ENCODE results near the gene SLC6A8. TPM values are rescaled to one million over a fixed set of nuclear protein-coding genes. Genes with fewer than 3 reads are reported as not detected.
"Not testable (repeated sequence)": the region's sequence is repeated elsewhere in the genome, so short reads cannot be mapped to it uniquely, and the experiment has no call there.

SLC6A8 gene
- total RNA-seq, 1 experiment from 2014 or later = 29.4 TPM

DNA sequence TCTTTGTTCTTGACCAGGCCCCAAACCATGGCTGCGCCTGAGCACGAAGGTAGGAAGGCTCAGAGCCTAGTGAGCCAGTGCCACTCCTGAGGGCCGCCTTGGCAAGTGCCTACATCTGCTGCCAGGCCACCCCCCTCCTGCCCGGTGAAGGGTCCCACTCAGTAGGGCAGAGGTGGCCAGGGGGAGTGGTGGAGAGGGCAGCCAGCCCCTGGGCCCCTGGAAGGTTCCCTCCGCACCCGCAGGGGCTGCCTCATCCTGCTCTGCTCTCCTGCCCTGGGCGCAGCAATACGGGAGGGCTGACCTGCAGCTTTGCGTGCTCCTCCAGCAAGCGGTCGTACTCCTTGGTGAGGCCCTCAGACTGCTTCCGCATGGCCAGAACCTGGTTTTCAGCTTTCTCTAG is 14.0 kb downstream of the SLC6A8 start:
- DNase-seq = no peak
- H3K36me3 ChIP-seq (replicated peaks; ENCODE audit: control insufficient read depth, insufficient read depth, low read length) = no peaks in the 10 kb centered on the region; the same call in 1 of the 2 replicates
- no peaks in the 10 kb centered on the region for H3K27me3 ChIP-seq (ENCODE audit: control insufficient read depth, insufficient read depth, low read length)
- H3K4me3 ChIP-seq (ENCODE audit: insufficient read depth, low read depth, low read length) = no peak overlapping the region

GRCh38 chrX:153702336-153703035 is 14.8 kb downstream of the SLC6A8 start:
- Histone ChIP-seq H3K4me3 (ENCODE audit: insufficient read depth, low read depth, low read length) (no peak overlapping the region), H3K27me3 (ENCODE audit: control insufficient read depth, insufficient read depth, low read length) (no peaks in the 10 kb centered on the region), H3K36me3 (replicated peaks; ENCODE audit: control insufficient read depth, insufficient read depth, low read length) (no peaks in the 10 kb centered on the region; the same call in 1 of the 2 replicates)
- no peak for DNase-seq

GRCh38 chrX:153703036-153703370 is 15.3 kb downstream of the SLC6A8 start:
- Histone ChIP-seq H3K27me3 (ENCODE audit: control insufficient read depth, insufficient read depth, low read length) (no peaks in the 10 kb centered on the region), H3K36me3 (replicated peaks; ENCODE audit: control insufficient read depth, insufficient read depth, low read length) (no peaks in the 10 kb centered on the region; the same call in 1 of the 2 replicates), H3K4me3 (ENCODE audit: insufficient read depth, low read depth, low read length) (no peak overlapping the region)
- no peak for DNase-seq

GRCh38 chrX:153704021-153704526 is 16.3 kb downstream of the SLC6A8 start:
- no peak overlapping the region for H3K4me3 ChIP-seq (ENCODE audit: insufficient read depth, low read depth, low read length)

DNA sequence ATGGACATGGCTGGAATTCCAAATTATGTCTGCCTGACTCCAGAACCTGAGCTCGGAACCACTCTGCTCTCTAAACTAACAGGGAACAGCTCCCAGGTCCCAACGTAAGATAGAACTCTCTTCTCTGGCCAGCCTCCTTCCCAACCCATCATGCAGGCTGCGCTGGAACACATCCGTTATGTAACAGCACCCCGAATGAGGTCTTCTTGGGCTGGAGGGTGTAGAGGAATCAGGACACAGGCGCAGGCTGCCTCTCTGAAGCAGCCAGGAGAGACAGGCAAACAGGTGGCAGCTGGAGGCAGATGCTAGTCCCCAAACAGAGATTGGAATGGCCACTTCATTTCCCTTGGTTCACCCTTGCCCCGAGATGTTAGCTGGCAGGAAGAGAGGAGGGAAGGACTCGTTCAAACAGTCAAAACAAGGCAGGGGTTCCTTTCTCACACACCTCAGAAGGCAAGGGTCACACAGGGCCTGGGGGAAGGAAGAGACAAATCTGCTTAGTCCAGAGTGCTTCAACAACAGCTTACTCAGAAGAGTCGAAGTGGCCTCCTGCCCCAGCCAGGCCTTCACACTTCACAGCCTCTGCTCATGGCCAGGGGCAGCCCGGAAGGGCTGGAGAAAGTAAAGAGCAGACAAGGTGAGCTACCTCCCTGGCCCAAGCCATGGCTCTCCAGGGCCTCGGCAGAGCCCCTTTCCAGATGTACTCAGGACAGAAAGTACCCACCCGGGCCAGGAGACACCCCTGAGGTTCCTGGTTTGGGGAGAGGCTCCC is 17.1 kb downstream of the SLC6A8 start:
- DNase-seq; H3K36me3 ChIP-seq (replicated peaks; ENCODE audit: control insufficient read depth, insufficient read depth, low read length); H3K27me3 ChIP-seq (ENCODE audit: control insufficient read depth, insufficient read depth, low read length); H3K4me3 ChIP-seq (ENCODE audit: insufficient read depth, low read depth, low read length): not testable (repeated sequence)

More at GRCh38 chrX:153704021-153704526, 16.3 kb downstream of the SLC6A8 start:
- DNase-seq = no peak
- Histone ChIP-seq H3K27me3 (ENCODE audit: control insufficient read depth, insufficient read depth, low read length) (no peaks in the 10 kb centered on the region), H3K36me3 (replicated peaks; ENCODE audit: control insufficient read depth, insufficient read depth, low read length) (no peaks in the 10 kb centered on the region; the same call in 1 of the 2 replicates)

DNA sequence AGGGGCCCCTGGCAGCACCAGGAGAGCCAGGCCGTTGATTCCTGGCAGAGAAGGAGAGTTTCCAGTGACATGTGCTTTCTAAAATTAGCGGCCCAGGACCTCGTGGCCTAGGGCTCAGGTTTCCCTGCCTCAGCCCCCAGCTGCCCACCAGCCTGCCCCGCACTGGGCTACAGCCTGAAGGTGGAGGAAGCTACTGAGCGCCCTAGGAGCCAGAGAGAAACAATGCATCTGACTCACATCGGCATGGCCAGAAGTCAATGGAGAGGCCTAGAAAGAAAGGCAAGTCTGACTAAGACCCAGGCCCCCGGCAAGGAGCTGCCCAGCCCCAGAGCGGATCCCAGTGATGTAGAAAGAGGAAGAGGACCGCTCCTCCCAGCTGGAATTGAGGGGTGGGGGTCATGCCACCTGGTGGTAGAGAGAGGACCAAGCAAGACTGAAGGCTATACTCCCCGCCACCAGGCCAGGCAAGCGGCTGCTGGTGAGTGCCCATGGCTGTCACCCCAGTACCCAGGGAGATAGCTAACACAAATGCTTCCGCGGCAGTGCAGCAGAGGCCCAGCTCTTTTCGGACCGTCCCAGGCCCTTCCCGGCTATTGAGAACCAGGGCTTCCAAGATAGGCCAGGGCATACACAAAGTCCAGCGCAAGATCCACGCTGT is 17.8 kb downstream of the SLC6A8 start:
- peak; percentile 71 for DNase-seq
- not testable (repeated sequence) for H3K27me3 ChIP-seq (ENCODE audit: control insufficient read depth, insufficient read depth, low read length); H3K36me3 ChIP-seq (replicated peaks; ENCODE audit: control insufficient read depth, insufficient read depth, low read length); H3K4me3 ChIP-seq (ENCODE audit: insufficient read depth, low read depth, low read length)

DNA sequence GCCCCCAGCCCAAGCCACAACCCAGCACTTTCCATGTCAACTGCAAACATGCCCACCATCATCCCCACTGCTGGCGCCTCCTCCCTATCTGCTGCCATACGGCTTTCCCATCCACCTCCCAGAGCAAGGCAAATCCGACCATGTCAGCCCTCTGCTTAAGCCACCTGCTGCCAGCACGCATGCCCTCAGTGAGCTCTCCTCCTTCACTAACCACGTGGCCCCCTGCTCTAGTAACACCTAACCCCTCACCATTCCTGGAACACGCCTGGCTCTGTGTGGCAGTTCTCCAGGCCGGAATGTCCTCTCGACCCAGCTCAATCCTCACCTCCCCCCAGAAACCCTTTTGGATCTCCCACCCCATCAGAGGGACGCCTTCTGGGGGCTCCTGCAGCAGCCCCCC is 19.1 kb downstream of the SLC6A8 start:
- H3K27me3 ChIP-seq (ENCODE audit: control insufficient read depth, insufficient read depth, low read length) = no peaks in the 10 kb centered on the region
- no peak overlapping the region for H3K4me3 ChIP-seq (ENCODE audit: insufficient read depth, low read depth, low read length)
- no peaks in the 10 kb centered on the region; the same call in 1 of the 2 replicates for H3K36me3 ChIP-seq (replicated peaks; ENCODE audit: control insufficient read depth, insufficient read depth, low read length)
- no peak for DNase-seq

DNA sequence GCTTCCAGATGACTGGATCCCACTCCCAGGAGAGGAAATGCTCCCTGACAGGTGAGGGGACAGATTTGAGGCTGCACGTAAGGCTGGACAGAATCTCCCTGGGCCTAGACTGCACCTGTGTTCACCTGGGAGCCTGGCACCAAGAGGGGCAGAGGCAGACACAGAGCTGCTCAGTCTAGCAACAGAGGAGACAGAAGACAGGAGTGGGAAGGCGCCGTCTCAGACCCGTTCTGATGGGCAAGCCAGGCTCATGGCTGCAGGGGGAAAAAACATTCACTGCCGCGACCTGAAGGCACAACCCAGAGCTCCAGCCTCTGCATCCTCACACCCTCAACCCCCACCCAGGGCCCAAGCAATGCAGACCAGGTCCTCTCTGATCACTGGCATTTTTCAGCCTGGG is 19.7 kb downstream of the SLC6A8 start:
- Histone ChIP-seq H3K27me3 (ENCODE audit: control insufficient read depth, insufficient read depth, low read length) (no peaks in the 10 kb centered on the region), H3K36me3 (replicated peaks; ENCODE audit: control insufficient read depth, insufficient read depth, low read length) (no peaks in the 10 kb centered on the region; the same call in 1 of the 2 replicates), H3K4me3 (ENCODE audit: insufficient read depth, low read depth, low read length) (no peak overlapping the region)
- DNase-seq = no peak

- peak; percentile 83 for DNase-seq
- peaks cover 3% of the 10 kb centered on the region for H3K36me3 ChIP-seq (replicated peaks; ENCODE audit: control insufficient read depth, insufficient read depth, low read length)
- no peak overlapping the region for H3K4me3 ChIP-seq (ENCODE audit: insufficient read depth, low read depth, low read length)
- no peaks in the 10 kb centered on the region for H3K27me3 ChIP-seq (ENCODE audit: control insufficient read depth, insufficient read depth, low read length)
Measured at GRCh38 chrX:153708415-153708814, 20.7 kb downstream of the SLC6A8 start.

- no peaks in the 10 kb centered on the region for H3K27me3 ChIP-seq (ENCODE audit: control insufficient read depth, insufficient read depth, low read length)
- DNase-seq = no peak
- no peak overlapping the region for H3K4me3 ChIP-seq (ENCODE audit: insufficient read depth, low read depth, low read length)
- H3K36me3 ChIP-seq (replicated peaks; ENCODE audit: control insufficient read depth, insufficient read depth, low read length) = peaks cover 9% of the 10 kb centered on the region
Measured at GRCh38 chrX:153709726-153710674, 22.3 kb downstream of the SLC6A8 start.

DNA sequence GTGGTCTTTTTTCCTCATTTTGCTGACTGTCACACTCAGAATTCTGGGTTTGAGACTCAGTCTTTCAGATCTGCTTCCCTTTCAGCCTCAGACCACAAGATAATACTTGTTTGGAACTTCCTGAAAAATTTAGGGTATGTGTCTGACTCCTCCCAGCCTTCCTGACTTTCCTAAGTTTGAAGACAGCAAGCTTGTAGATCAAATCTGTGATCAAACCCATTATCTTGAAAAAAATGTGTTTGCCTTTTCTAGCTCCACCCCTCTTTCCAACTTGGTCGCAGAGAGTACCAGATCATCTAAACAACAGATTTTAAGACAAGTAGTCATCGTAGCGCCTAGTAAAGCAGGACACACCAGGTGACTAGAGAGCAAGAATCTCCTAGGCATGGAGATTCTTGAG is 26.5 kb downstream of the SLC6A8 start:
- Histone ChIP-seq H3K36me3 (replicated peaks; ENCODE audit: control insufficient read depth, insufficient read depth, low read length) (peaks cover 20% of the 10 kb centered on the region), H3K27me3 (ENCODE audit: control insufficient read depth, insufficient read depth, low read length) (no peaks in the 10 kb centered on the region), H3K4me3 (ENCODE audit: insufficient read depth, low read depth, low read length) (no peak overlapping the region)
- no peak for DNase-seq

- Histone ChIP-seq H3K27me3 (ENCODE audit: control insufficient read depth, insufficient read depth, low read length) (no peaks in the 10 kb centered on the region), H3K36me3 (replicated peaks; ENCODE audit: control insufficient read depth, insufficient read depth, low read length) (peaks cover 30% of the 10 kb centered on the region), H3K4me3 (ENCODE audit: insufficient read depth, low read depth, low read length) (no peak overlapping the region)
- no peak for DNase-seq
Measured at GRCh38 chrX:153717445-153717844, 29.7 kb downstream of the SLC6A8 start.

DNA sequence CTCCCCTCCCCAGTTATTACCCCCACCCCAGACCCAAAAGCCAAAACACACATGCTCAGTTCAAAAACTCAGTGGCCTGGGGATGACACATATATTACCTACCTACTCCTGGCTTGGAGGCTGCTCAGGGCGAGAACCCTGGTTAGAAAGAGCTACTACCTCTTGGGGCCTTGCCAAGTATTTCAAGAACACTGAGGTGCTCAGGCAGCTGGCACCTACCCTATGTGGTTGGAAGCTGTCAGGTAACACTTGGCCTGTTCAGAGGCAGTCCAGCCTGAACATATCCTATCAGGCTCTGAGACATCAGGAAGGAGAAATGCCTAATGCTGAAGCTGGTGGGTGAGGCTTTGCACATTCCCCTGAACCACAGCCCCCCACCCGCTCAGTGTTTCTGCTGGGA is 31.5 kb downstream of the SLC6A8 start:
- Histone ChIP-seq H3K4me3 (ENCODE audit: insufficient read depth, low read depth, low read length) (no peak overlapping the region), H3K27me3 (ENCODE audit: control insufficient read depth, insufficient read depth, low read length) (no peaks in the 10 kb centered on the region), H3K36me3 (replicated peaks; ENCODE audit: control insufficient read depth, insufficient read depth, low read length) (peaks cover 25% of the 10 kb centered on the region)
- no peak for DNase-seq

GRCh38 chrX:153719701-153720100 is 32.0 kb downstream of the SLC6A8 start:
- DNase-seq = no peak
- Histone ChIP-seq H3K4me3 (ENCODE audit: insufficient read depth, low read depth, low read length) (no peak overlapping the region), H3K36me3 (replicated peaks; ENCODE audit: control insufficient read depth, insufficient read depth, low read length) (peaks cover 24% of the 10 kb centered on the region), H3K27me3 (ENCODE audit: control insufficient read depth, insufficient read depth, low read length) (no peaks in the 10 kb centered on the region)

Measured in H7 (cell line).